Cardiac septum (tissue), 1 donor: ENCODE data around the gene SMIM10L1. TPM values are rescaled to one million over a fixed set of nuclear protein-coding genes. Genes with fewer than 3 reads are reported as not detected.

Experiments used
- DNase-seq: peaks from one replicate; pipeline ENCODE4 v3.0.0-alpha.2; 2020; ENCODE audit warnings: low spot score
- intact Hi-C: fragments of 100-400 bp; cut with DNase I; formaldehyde crosslinking; loops from one replicate; pipeline ENCODE4 v1.14.0; 2022
- total RNA-seq: library from RNA; stranded (reverse); fragmentation: NEBNext Ultra II Directional; extraction: Animal tissue kit (Norgen Biotek cat#: 25700); gene quantifications from one replicate; pipeline ENCODE4 v1.2.1, GENCODE V29; 2021
- donor health status: DM: no; HTN: no; CAD: no.

The SMIM10L1 gene
- total RNA-seq, 1 donor from 2014 or later, result 22.1 TPM

- intact Hi-C loops, result no loop called here
Observed at GRCh38 chr12:11178250-11178649, 7.3 kb downstream of the SMIM10L1 start.

GRCh38 chr12:11182529-11182928, 11.5 kb downstream of the SMIM10L1 start:
- intact Hi-C loops, result no loop called here
- DNase-seq, result no peak

More at GRCh38 chr12:11178250-11178649, 7.3 kb downstream of the SMIM10L1 start:
- DNase-seq, result no peak

GRCh38 chr12:11183011-11183410, 12.0 kb downstream of the SMIM10L1 start:
- DNase-seq, result no peak
- intact Hi-C loops, result no loop called here

- intact Hi-C loops, result no loop called here
- no peak for DNase-seq
Observed at GRCh38 chr12:11186837-11187236, 15.8 kb downstream of the SMIM10L1 start, which contains the start of gene TAS2R42. TAS2R42 (minus strand) TSS chr12:11186937; CDS start chr12:11186937, 0 bp downstream.

GRCh38 chr12:11202811-11203210, 31.8 kb downstream of the SMIM10L1 start:
- intact Hi-C loops, result no loop called here
- no peak for DNase-seq

- no peak for DNase-seq
- intact Hi-C loops, result no loop called here
Observed at GRCh38 chr12:11204173-11204572, 33.2 kb downstream of the SMIM10L1 start.

- intact Hi-C loops, result no loop called here
- no peak for DNase-seq
Observed at GRCh38 chr12:11209113-11209512, 38.1 kb downstream of the SMIM10L1 start.

Other genes with a start within 250 kb of the SMIM10L1 start
- gene PRH2, start 242.0 kb upstream of the SMIM10L1 start, total RNA-seq, result not detected
- gene TAS2R14, start 231.9 kb upstream of the SMIM10L1 start, total RNA-seq, result 1.3 TPM
- 0.97 TPM for gene TAS2R50, start 184.3 kb upstream of the SMIM10L1 start, total RNA-seq
- gene TAS2R20, start 172.9 kb upstream of the SMIM10L1 start, total RNA-seq, result 1.3 TPM
- gene TAS2R19, start 148.6 kb upstream of the SMIM10L1 start, total RNA-seq, result 1.5 TPM
- 2.1 TPM for gene TAS2R31, start 139.8 kb upstream of the SMIM10L1 start, total RNA-seq
- gene TAS2R46, start 108.9 kb upstream of the SMIM10L1 start, total RNA-seq, result 0.78 TPM
- gene TAS2R43, start 78.9 kb upstream of the SMIM10L1 start, total RNA-seq, result 0.32 TPM
- 2.2 TPM for gene TAS2R30, start 36.5 kb upstream of the SMIM10L1 start, total RNA-seq
- gene TAS2R42, start 15.7 kb downstream of the SMIM10L1 start, total RNA-seq, result not detected
- not detected for gene PRB3, start 98.5 kb downstream of the SMIM10L1 start, total RNA-seq
- gene PRB4, start 139.2 kb downstream of the SMIM10L1 start, total RNA-seq, result not detected
- not detected for gene PRB2, start 224.4 kb downstream of the SMIM10L1 start, total RNA-seq